Endothelial cell of umbilical vein (primary cell): ENCODE data around the gene SIAH1.

Source experiments
- EZH2 ChIP-seq: IDR thresholded peaks from 2 replicates; pipeline ENCODE4 v1.6.1; 2012; ENCODE audit warnings: borderline replicate concordance, low read depth, mild to moderate bottlenecking, moderate library complexity, low read length, inconsistent platforms; ENCODE audit not compliant: severe bottlenecking
- GATA2 ChIP-seq: IDR thresholded peaks from 2 replicates; pipeline ENCODE4 v1.7.0; 2011; ENCODE audit warnings: low read depth, mild to moderate bottlenecking, moderate library complexity, mixed read lengths, low read length; ENCODE audit not compliant: insufficient read length, insufficient read depth
- JUN ChIP-seq: IDR thresholded peaks from 2 replicates; pipeline ENCODE4 v1.6.1; 2011; ENCODE audit warnings: borderline replicate concordance, low read depth; ENCODE audit not compliant: insufficient read length, insufficient read depth
- MYC ChIP-seq: IDR thresholded peaks from one replicate; pipeline ENCODE4 v1.6.1; 2011; ENCODE audit warnings: mild to moderate bottlenecking, low read depth, low read length
- POLR2A ChIP-seq: IDR thresholded peaks from 2 replicates; pipeline ENCODE4 v1.6.1; 2012; ENCODE audit warnings: low read depth, mild to moderate bottlenecking, control low read depth, low read length
- POLR2AphosphoS5 ChIP-seq: IDR thresholded peaks from 2 replicates; pipeline ENCODE4 v1.6.1; 2012; ENCODE audit warnings: low read depth, mild to moderate bottlenecking, control low read depth, low read length, moderate library complexity; ENCODE audit not compliant: insufficient read depth
- TF ChIP-seq, protein P1 (sequence below), 2 donors: IDR thresholded peaks; 1 replicate in 1 of 2; 2 replicates in 1 of 2; pipeline ENCODE4 v1.5.1; 2011; ENCODE audit warnings: low read length in 2 of 2, mild to moderate bottlenecking in 2 of 2, moderate library complexity in 2 of 2, control low read depth in 1 of 2, inconsistent platforms in 1 of 2, low read depth in 1 of 2; ENCODE audit not compliant: insufficient read depth in 1 of 2; ENCODE audit errors: extremely low read depth in 1 of 2
- TF ChIP-seq, protein P2 (sequence below): IDR thresholded peaks from 2 replicates; pipeline ENCODE4 v1.6.1; 2011; ENCODE audit not compliant: insufficient read depth, insufficient read length

DNA sequence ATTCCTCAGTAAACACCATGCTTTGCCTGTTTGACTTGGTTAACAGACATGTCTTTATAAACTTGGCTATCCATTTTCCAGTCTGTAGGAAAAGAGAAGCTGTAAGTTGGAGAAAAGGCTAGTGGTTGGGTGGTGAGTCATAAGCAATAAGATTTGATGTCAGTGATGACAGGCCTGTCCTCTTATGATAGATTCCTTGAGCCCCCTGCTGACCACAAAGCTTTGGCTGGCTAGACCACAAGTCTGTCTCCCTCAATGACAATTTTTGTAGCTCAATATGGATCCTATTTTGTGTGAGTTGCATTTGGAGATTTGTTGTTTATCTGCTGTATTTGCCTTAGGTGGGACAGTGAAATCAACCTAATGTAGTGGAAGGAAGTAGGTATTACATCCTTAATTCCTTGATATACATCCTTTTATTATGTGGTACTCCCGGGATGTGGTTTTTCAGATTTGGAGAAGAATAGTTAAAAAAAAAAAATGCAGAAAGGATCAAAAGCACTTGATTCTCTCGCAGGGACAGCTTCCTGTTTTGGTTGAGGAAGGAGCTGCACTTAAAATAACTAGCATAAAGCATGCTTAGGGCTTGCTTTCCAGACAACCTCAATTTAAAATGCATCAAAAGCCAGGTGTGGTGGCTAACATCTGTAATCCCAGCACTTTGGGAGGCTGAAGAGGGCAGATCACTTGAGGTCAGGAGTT, 67.4 kb downstream of the SIAH1 start:
- TF ChIP-seq, protein P1, sequence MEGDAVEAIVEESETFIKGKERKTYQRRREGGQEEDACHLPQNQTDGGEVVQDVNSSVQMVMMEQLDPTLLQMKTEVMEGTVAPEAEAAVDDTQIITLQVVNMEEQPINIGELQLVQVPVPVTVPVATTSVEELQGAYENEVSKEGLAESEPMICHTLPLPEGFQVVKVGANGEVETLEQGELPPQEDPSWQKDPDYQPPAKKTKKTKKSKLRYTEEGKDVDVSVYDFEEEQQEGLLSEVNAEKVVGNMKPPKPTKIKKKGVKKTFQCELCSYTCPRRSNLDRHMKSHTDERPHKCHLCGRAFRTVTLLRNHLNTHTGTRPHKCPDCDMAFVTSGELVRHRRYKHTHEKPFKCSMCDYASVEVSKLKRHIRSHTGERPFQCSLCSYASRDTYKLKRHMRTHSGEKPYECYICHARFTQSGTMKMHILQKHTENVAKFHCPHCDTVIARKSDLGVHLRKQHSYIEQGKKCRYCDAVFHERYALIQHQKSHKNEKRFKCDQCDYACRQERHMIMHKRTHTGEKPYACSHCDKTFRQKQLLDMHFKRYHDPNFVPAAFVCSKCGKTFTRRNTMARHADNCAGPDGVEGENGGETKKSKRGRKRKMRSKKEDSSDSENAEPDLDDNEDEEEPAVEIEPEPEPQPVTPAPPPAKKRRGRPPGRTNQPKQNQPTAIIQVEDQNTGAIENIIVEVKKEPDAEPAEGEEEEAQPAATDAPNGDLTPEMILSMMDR (IDR thresholded peaks at IDR 0.05; ENCODE audit: extremely low read depth in 1 of 2, insufficient read depth in 1 of 2, low read depth in 1 of 2, low read length in 2 of 2): peak; percentile 7 to 9
- no peak for TF ChIP-seq POLR2AphosphoS5
- TF ChIP-seq POLR2A: no peak
- TF ChIP-seq EZH2: no peak
- peak; percentile 70 for TF ChIP-seq JUN
- no peak for TF ChIP-seq MYC
- TF ChIP-seq, protein P2, sequence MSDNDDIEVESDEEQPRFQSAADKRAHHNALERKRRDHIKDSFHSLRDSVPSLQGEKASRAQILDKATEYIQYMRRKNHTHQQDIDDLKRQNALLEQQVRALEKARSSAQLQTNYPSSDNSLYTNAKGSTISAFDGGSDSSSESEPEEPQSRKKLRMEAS: no peak
- no peak for TF ChIP-seq GATA2
